ENCODE results near the gene TEAD3.
A peak's percentile ranks its signal among the peaks of the same experiment; 100 is the strongest.

The TEAD3 gene

GRCh38 chr6:35481226-35481625 is 15.7 kb downstream of the TEAD3 start:
- no peak overlapping the region for H3K4me3 ChIP-seq (ENCODE audit: low read length)
- no peak for TF ChIP-seq ZNF274 (IDR thresholded peaks at IDR 0.05; ENCODE audit: low read depth, low read length)

DNA sequence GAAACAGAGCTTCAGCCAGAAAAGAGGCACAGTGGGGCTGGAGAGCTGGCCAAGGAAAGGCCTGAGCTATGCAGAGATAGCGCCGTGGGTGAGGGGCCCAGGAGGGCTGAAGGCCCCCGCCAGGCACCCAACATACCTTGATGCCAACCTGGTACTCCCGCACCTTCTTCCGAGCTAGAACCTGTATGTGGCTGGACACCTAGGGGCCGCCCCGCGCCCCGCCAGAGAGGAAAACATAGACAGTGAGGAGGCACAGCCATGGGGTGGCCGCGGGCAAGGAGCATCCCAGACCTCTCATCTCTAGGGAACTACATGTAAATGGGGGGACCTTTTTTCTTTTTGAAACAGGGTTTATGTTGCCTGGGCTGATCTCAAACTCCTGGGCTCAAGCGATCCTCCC is 16.7 kb downstream of the TEAD3 start:
- no peak for TF ChIP-seq ZNF274 (IDR thresholded peaks at IDR 0.05; ENCODE audit: low read depth, low read length)
- no peak overlapping the region for H3K4me3 ChIP-seq (ENCODE audit: low read length)

DNA sequence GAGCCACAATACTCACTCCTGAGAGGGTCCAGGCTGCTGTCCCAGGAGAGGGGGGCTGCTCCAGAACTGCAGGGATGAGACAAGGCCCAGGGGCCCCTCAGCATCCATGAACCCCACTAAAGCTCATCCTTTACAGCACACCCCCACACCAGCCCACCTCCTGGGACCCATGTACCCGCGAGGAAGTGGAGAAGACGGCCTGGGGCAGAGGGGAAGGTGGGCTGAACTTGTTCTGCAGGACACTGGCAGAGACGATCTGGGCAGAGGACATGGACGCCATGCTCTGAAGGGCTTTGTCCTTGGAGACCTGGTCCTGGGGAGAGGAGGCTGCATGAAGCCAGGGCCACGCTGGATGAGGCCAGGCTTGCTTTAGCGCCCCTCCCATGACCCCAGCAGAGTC is 18.6 kb downstream of the TEAD3 start:
- no peak overlapping the region for H3K4me3 ChIP-seq (ENCODE audit: low read length)
- no peak for TF ChIP-seq ZNF274 (IDR thresholded peaks at IDR 0.05; ENCODE audit: low read depth, low read length)

- H3K4me3 ChIP-seq (ENCODE audit: low read length): no peak overlapping the region
- no peak for TF ChIP-seq ZNF274 (IDR thresholded peaks at IDR 0.05; ENCODE audit: low read depth, low read length)
Measured at GRCh38 chr6:35477551-35478179, 19.2 kb downstream of the TEAD3 start.

DNA sequence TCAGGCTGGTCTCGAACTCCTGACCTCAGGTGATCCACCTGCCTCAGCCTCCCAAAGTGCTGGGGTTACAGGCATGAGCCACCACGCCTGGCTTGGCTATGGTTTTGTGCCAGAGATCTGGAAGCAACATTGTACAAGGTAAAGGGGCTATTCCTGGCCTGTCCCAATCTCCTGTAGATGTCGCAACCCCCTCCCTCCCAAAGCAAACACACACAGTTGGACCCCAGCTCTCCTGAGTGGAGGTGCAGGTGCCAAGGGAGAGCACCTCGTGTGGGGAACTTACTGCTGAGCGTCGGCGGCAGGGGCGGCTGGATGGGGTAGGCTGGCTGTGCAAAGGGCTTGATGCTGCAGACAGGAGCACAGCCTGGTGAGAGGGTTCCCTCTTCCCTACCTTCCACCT is 19.9 kb downstream of the TEAD3 start:
- no peak overlapping the region for H3K4me3 ChIP-seq (ENCODE audit: low read length)
- no peak for TF ChIP-seq ZNF274 (IDR thresholded peaks at IDR 0.05; ENCODE audit: low read depth, low read length)

DNA sequence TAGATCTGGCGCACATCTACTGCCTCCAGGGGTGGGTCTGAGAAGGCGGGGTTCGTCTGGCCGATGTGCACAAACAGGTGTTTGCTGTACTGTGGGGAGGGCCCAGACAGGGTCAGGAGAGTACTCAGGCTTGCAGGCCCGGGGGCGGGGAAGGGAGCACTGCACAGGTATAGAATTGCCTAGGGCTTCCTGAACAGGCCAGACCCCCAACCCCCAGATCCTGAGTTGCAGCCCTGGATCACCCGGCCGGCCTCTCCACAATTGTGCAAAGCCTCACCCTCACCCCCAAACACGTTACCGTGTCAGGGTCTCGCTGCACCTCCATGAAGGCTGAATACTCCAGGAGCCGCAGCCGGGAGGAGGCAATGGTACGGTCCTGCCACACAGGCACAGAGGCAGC is 20.9 kb downstream of the TEAD3 start:
- no peak overlapping the region for H3K4me3 ChIP-seq (ENCODE audit: low read length)
- no peak for TF ChIP-seq ZNF274 (IDR thresholded peaks at IDR 0.05; ENCODE audit: low read depth, low read length)

GRCh38 chr6:35475573-35475972 is 21.3 kb downstream of the TEAD3 start:
- no peak overlapping the region for H3K4me3 ChIP-seq (ENCODE audit: low read length)
- TF ChIP-seq ZNF274 (IDR thresholded peaks at IDR 0.05; ENCODE audit: low read depth, low read length): no peak

DNA sequence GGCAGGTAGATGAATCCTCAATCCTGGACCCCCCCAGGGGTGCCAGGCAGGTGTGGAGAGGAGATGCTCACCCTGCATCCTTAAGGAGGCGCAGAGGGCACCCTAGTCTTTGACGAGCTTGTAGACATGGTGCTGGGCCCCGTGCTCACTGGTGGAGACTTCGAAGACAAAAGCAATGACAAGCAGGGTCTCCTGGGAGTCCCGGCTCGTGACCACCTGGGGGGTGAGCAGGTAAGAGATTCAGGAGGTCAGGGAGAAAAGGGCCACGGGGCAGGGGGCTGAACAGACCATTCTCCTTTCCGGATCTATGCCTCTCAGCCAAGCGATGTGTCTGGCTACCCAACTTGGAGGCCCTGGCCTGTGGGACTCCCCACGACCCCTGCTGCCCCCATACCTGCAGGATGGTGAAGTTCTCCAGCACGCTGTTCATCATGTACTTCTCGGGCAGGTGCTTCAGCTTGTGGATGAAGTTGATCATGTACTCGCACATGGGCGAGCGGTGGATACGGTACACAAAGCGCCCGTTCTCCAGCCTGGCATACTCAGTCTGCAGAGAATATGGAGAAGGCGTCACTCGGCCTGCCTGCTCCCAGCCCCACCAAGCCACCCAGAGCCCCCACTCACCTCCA is 21.8 kb downstream of the TEAD3 start:
- H3K4me3 ChIP-seq (ENCODE audit: low read length): no peak overlapping the region
- no peak for TF ChIP-seq ZNF274 (IDR thresholded peaks at IDR 0.05; ENCODE audit: low read depth, low read length)

DNA sequence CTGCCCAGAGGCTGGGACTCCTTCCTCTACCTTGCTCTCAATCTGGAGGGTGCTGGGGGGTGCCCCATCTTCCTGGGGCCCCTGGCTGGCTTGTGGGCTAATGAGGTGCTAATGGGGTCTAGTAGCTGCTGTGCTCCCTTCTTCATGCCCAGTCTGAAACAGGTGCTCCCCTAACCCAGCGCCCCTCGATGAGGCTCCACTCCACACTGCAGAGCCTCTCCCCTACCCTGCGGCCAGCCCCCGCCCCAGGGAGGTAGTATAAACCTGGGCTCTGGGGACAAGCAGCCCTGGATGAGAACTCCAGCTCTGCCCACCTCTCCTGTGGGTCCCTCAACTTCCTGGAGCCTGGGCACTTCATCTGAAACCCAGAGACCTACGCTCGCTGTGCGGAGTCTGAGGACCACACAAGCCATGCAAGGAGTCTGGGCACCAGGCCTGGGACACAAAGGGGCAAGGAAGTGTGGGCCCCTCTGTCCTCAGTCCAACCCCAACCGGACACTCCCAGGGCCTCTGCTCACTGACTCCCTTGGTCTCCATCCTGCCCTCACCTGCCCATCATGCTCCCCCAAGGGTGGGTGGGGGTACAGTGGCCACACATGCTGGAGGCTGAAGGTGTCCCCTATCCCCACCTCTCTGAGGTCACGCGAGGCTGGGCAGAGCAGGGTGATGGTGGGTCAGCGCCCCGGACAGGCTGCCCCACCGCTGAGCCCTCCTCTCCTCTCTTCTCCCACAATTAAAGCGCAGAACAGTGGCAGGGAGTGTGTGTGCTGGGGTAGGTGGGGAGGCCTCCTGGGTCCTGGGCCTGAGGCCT is 22.5 kb downstream of the TEAD3 start:
- no peak for TF ChIP-seq ZNF274 (IDR thresholded peaks at IDR 0.05; ENCODE audit: low read depth, low read length)
- H3K4me3 ChIP-seq (ENCODE audit: low read length): no peak overlapping the region

GRCh38 chr6:35473850-35474130 is 23.1 kb downstream of the TEAD3 start:
- H3K4me3 ChIP-seq (ENCODE audit: low read length): no peak overlapping the region
- TF ChIP-seq ZNF274 (IDR thresholded peaks at IDR 0.05; ENCODE audit: low read depth, low read length): no peak

DNA sequence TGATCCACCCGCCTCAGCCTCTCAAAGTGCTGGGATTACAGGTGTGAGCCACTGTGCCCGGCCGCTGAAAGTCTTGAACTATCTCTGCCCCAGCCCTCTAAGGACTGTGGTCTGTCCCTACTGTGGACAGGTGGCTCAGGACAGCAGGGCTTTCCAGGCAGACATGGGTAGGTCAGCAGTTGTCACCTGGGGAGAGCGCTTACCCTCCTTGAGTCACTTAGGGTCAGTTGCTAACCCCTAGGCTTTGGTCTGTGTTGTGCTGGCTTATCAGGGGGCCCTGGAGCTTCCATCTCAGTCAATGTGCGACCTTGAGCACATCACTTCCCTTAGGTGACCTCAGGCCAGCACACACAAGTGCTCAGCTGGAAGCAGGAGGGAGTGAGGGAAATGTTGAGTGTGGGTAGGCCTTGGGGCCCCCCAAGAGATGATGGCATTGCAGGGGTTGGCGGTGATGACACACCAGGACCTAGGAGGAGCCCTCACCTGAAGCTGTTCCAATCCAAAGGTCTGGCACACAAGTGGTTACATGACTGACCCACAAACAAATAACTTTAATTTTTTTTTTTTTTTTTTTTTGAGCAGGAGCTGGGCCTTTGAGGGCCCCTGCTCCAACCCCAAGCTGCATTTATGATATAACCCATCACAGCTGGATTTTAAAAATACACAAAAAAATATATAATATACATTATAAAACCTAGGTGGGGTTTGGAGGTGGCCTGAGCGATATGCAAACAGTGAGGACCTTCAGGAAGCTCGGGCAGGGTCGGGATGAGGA is 23.6 kb downstream of the TEAD3 start:
- TF ChIP-seq ZNF274 (IDR thresholded peaks at IDR 0.05; ENCODE audit: low read depth, low read length): no peak
- no peak overlapping the region for H3K4me3 ChIP-seq (ENCODE audit: low read length)

- no peak overlapping the region for H3K4me3 ChIP-seq (ENCODE audit: low read length)
- TF ChIP-seq ZNF274 (IDR thresholded peaks at IDR 0.05; ENCODE audit: low read depth, low read length): no peak
Measured at GRCh38 chr6:35471836-35472345, 25.0 kb downstream of the TEAD3 start.

DNA sequence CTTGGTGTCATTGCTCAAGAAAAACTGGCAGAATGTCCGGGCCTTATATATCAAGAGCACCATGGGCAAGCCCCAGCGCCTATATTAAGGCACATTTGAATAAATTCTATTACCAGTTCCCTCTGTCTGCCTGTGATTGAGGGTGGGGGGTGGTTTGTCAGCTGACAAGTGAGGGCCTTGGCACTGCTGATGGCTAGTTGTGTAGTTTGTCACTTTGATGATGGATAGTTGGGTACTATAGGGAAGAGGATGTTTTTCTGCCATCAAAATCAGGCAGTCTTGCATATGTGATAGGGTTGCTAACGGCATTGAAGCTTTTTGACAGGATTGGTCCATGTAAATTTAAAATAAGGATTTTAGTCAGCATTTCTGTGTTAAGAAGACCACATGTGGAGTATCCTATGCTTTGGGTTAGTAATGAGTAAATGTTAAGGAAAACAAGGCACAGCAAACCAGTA is 26.2 kb downstream of the TEAD3 start:
- TF ChIP-seq ZNF274 (IDR thresholded peaks at IDR 0.05; ENCODE audit: low read depth, low read length): no peak
- peak overlapping the region; percentile 90; the same call in 1 of the 2 replicates for H3K4me3 ChIP-seq (ENCODE audit: low read length)
